Karpas-422 (cell line): ENCODE results near the gene ENTPD5. TPM values are rescaled to one million over a fixed set of nuclear protein-coding genes. Genes with fewer than 3 reads are reported as not detected.
"Not testable (repeated sequence)": the region's sequence is repeated elsewhere in the genome, so short reads cannot be mapped to it uniquely, and the experiment has no call there.

ENCODE experiments used
- DNase-seq: peaks from one replicate; pipeline ENCODE4 v3.0.0-alpha.2; 2015
- H2AFZ ChIP-seq: fragments of 200-600 bp; sonication (generic); 2 replicates; pipeline ENCODE4 v1.6.1; 2014; ENCODE audit warnings: antibody characterized with exemption, low read length, mixed read lengths
- H3K27ac ChIP-seq: fragments of 200-600 bp; sonication (generic); 2 replicates; pipeline ENCODE4 v1.5.1; 2014; ENCODE audit warnings: mild to moderate bottlenecking, low read length, moderate library complexity
- H3K27me3 ChIP-seq: fragments of 200-600 bp; sonication (generic); 2 replicates; pipeline ENCODE4 v1.6.1; 2014; ENCODE audit warnings: low read length, mixed read lengths
- H3K36me3 ChIP-seq: fragments of 200-600 bp; sonication (generic); 2 replicates; pipeline ENCODE4 v1.6.1; 2014; ENCODE audit warnings: low read length, mixed read lengths; ENCODE audit not compliant: insufficient read depth
- H3K4me1 ChIP-seq: fragments of 200-600 bp; sonication (generic); 2 replicates; pipeline ENCODE4 v1.6.1; 2014; ENCODE audit warnings: mild to moderate bottlenecking, low read length, mixed read lengths
- H3K4me2 ChIP-seq: fragments of 200-600 bp; sonication (generic); 2 replicates; pipeline ENCODE4 v1.6.1; 2014; ENCODE audit warnings: low read length, low read depth, mild to moderate bottlenecking; ENCODE audit not compliant: poor library complexity, severe bottlenecking
- H3K4me3 ChIP-seq: fragments of 200-600 bp; sonication (generic); 2 replicates; pipeline ENCODE4 v1.5.1; 2014; ENCODE audit warnings: mild to moderate bottlenecking, antibody characterized with exemption, low read length, mixed read lengths
- H3K79me2 ChIP-seq: fragments of 200-600 bp; sonication (generic); 2 replicates; pipeline ENCODE4 v1.6.1; 2014; ENCODE audit warnings: mild to moderate bottlenecking, low read length, mixed read lengths
- H3K9ac ChIP-seq: fragments of 200-600 bp; sonication (generic); 2 replicates; pipeline ENCODE4 v1.6.0; 2014; ENCODE audit warnings: low read length
- H3K9me2 ChIP-seq: fragments of 200-600 bp; sonication (generic), shearing (Covaris generic); replicated peaks from 2 replicates; pipeline ENCODE4 v1.6.0; 2014; ENCODE audit warnings: mild to moderate bottlenecking, low read length, moderate library complexity; ENCODE audit not compliant: insufficient read depth
- H3K9me3 ChIP-seq: fragments of 300-700, 200-600 bp; sonication (generic); 2 replicates; pipeline ENCODE4 v1.6.1; 2014; ENCODE audit warnings: low read length, mixed read lengths
- H4K20me1 ChIP-seq: fragments of 200-600 bp; sonication (generic); 2 replicates; pipeline ENCODE4 v1.6.1; 2014; ENCODE audit warnings: mild to moderate bottlenecking, antibody characterized with exemption, low read length, low read depth; ENCODE audit not compliant: insufficient read depth
- total RNA-seq: library from RNA; depleted of rRNA; stranded (reverse); fragments of >200 nt; shearing (Covaris generic); gene quantifications from 2 replicates; pipeline ENCODE4 v1.2.3, GENCODE V29; 2014; ENCODE audit warnings: low replicate concordance

The ENTPD5 gene
- total RNA-seq, 1 experiment from 2014 or later, result 22.3 TPM

DNA sequence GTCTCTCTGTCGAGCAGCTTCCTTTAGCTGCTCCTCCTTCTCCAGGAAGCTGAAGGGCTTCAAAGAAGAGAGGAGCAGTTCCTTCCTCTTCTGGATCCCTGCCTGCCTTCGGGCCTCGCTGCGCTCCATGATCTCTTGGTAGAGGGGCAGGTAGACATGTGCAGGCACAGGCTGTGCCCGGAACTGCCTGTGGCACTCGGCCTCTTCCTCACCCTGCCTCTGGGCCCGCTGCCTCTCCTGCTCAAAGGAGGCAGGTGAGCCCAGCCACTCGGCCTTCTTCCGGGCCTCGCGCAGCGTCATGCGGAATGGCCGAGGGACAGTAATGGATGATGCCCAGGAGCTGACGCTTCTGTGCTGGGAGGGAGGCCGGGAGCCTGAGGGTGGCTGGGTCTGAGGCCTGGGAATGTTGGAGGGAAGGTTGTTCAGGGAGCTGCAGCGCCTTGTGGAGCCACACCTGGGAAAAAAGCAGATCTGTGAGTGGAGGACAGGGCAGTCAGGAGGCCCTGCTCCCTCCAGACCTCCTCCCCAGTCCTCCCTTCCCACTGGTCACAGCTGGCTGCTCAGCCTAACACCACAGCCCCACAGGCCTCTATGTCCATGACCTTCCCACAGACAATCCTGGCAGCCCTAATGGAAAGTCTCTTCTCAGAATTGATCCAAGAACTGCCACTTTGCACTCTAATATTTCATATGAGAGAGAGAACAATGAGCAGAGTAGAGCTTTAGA, 74.5 kb downstream of the ENTPD5 start:
- no peaks in the 10 kb centered on the region; the same call in 1 of the 2 replicates for H3K79me2 ChIP-seq
- no peak overlapping the region for H3K4me2 ChIP-seq
- peaks cover 5% of the 10 kb centered on the region; the same call in 1 of the 2 replicates for H3K4me1 ChIP-seq
- H3K9me3 ChIP-seq, result no peaks in the 10 kb centered on the region
- no peak overlapping the region for H2AFZ ChIP-seq
- DNase-seq, result no peak
- no peaks in the 10 kb centered on the region for H3K27me3 ChIP-seq
- no peaks in the 10 kb centered on the region for H3K36me3 ChIP-seq
- H3K4me3 ChIP-seq, result no peak overlapping the region
- H3K9ac ChIP-seq, result no peak overlapping the region
- H3K9me2 ChIP-seq, result no peaks in the 10 kb centered on the region
- H4K20me1 ChIP-seq, result no peaks in the 10 kb centered on the region
- no peak overlapping the region for H3K27ac ChIP-seq

DNA sequence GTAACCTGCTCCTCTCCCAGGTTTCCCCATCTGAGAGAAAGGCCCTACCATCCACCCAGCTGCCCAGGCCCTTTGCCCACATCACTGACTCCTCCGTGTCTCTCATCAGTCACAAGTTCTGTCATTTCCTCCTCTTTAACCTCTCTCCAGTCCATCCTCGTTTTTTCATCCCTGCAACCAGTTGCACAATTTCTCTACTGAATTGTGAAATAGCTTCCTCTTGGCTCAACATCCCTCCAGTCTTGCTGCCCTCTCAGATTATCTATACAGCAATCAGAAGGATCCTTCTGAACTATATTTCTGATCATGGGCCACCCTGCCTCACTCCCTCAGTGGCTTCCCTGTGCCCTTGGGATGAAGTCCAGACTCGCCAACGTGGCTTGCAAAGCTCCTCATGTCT, 76.0 kb downstream of the ENTPD5 start:
- H3K9me2 ChIP-seq, result no peaks in the 10 kb centered on the region
- no peak overlapping the region for H3K27ac ChIP-seq
- H3K4me2 ChIP-seq, result no peak overlapping the region
- DNase-seq, result no peak
- no peak overlapping the region for H3K4me3 ChIP-seq
- no peaks in the 10 kb centered on the region for H3K79me2 ChIP-seq
- H3K9me3 ChIP-seq, result no peaks in the 10 kb centered on the region
- H3K36me3 ChIP-seq, result no peaks in the 10 kb centered on the region
- H3K4me1 ChIP-seq, result no peaks in the 10 kb centered on the region
- H3K27me3 ChIP-seq, result no peaks in the 10 kb centered on the region
- H2AFZ ChIP-seq, result no peak overlapping the region
- H3K9ac ChIP-seq, result no peak overlapping the region
- H4K20me1 ChIP-seq, result no peaks in the 10 kb centered on the region

DNA sequence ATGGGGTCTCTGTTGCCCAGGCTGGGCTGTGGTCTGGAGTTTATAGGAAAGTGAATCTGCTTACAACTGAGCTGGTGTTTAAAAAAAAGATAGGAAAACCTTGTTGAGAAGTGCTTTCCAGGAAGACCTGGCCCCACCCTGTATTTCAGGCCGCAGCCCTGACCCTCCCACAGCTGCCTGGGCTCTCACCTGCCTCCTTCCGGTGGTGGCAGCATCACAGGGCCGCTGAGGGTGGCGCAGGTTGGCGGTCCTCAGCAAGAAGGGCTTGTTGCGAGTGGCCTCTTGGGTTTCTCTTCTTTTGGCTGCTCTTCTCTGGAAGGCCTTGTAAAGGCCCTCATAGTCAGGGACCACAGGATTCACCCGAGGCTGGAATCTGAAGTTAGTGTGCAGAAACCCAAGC, 76.9 kb downstream of the ENTPD5 start:
- Histone ChIP-seq H3K79me2 (no peaks in the 10 kb centered on the region), H3K4me3 (no peak overlapping the region), H2AFZ (no peak overlapping the region), H3K9me2 (no peaks in the 10 kb centered on the region), H3K4me2 (no peak overlapping the region), H3K36me3 (no peaks in the 10 kb centered on the region), H3K9me3 (no peaks in the 10 kb centered on the region), H3K27me3 (no peaks in the 10 kb centered on the region), H4K20me1 (no peaks in the 10 kb centered on the region), H3K4me1 (no peaks in the 10 kb centered on the region), H3K9ac (no peak overlapping the region), H3K27ac (no peak overlapping the region)
- DNase-seq, result no peak

- no peaks in the 10 kb centered on the region for H3K9me3 ChIP-seq
- no peak overlapping the region for H3K9ac ChIP-seq
- no peak overlapping the region for H2AFZ ChIP-seq
- H3K27ac ChIP-seq, result no peak overlapping the region
- H3K27me3 ChIP-seq, result no peaks in the 10 kb centered on the region
- 0 out of 2 replicates have a peak, but pooled peaks cover 6% of the 10 kb centered on the region for H3K79me2 ChIP-seq
- DNase-seq, result no peak
- H3K4me2 ChIP-seq, result no peak overlapping the region
- H4K20me1 ChIP-seq, result no peaks in the 10 kb centered on the region
- peaks cover 2% of the 10 kb centered on the region; the same call in 1 of the 2 replicates for H3K4me1 ChIP-seq
- no peaks in the 10 kb centered on the region for H3K9me2 ChIP-seq
- no peak overlapping the region for H3K4me3 ChIP-seq
- H3K36me3 ChIP-seq, result peaks cover 17% of the 10 kb centered on the region; the same call in 1 of the 2 replicates
Measured at GRCh38 chr14:73937012-73937411, 82.1 kb downstream of the ENTPD5 start.

GRCh38 chr14:73936548-73936947, 82.5 kb downstream of the ENTPD5 start:
- Histone ChIP-seq H3K27ac (no peak overlapping the region), H3K27me3 (no peaks in the 10 kb centered on the region), H2AFZ (no peak overlapping the region), H3K9me2 (no peaks in the 10 kb centered on the region), H3K9me3 (no peaks in the 10 kb centered on the region), H3K4me1 (peaks cover 2% of the 10 kb centered on the region; the same call in 1 of the 2 replicates), H3K4me3 (no peak overlapping the region), H4K20me1 (no peaks in the 10 kb centered on the region), H3K79me2 (peaks cover 6% of the 10 kb centered on the region; the same call in 1 of the 2 replicates), H3K4me2 (no peak overlapping the region), H3K36me3 (peaks cover 22% of the 10 kb centered on the region; the same call in 1 of the 2 replicates), H3K9ac (no peak overlapping the region)
- DNase-seq, result no peak

DNA sequence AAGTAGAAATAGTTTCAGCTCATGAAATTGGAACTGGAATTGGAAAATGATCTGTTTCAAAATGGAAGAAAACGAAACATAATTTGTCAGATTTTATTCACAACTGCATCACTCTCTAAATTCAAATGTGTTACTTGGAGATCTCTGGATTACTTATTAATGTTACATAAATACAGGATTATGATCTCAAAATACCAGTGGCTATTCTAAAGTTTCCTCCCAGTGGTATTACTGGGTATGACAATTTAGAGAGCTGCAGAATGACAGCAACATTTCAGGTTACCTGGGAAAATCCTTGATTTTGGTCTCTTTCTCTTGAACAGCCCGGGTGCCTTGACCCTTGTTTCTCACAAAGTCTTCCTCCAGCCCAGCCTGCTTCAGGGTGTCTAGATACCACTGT, 83.4 kb downstream of the ENTPD5 start:
- DNase-seq, result peak; percentile 69
- peaks cover 30% of the 10 kb centered on the region; the same call in 1 of the 2 replicates for H3K36me3 ChIP-seq
- no peak overlapping the region for H3K27ac ChIP-seq

GRCh38 chr14:73924337-73924736, 94.8 kb downstream of the ENTPD5 start:
- Histone ChIP-seq H3K27ac (no peak overlapping the region), H4K20me1 (peaks cover 13% of the 10 kb centered on the region; the same call in 1 of the 2 replicates), H3K4me3 (no peak overlapping the region), H3K36me3 (peaks cover 72% of the 10 kb centered on the region), H3K9ac (no peak overlapping the region), H2AFZ (no peak overlapping the region), H3K9me2 (no peaks in the 10 kb centered on the region), H3K4me1 (no peaks in the 10 kb centered on the region), H3K4me2 (no peak overlapping the region), H3K27me3 (no peaks in the 10 kb centered on the region), H3K9me3 (no peaks in the 10 kb centered on the region), H3K79me2 (peaks cover 25% of the 10 kb centered on the region)
- DNase-seq, result no peak

More for the DNA sequence above, 83.4 kb downstream of the ENTPD5 start:
- Histone ChIP-seq H3K27me3 (no peaks in the 10 kb centered on the region), H3K4me2 (no peak overlapping the region), H3K9ac (no peak overlapping the region), H3K9me2 (no peaks in the 10 kb centered on the region), H3K9me3 (no peaks in the 10 kb centered on the region), H3K79me2 (peaks cover 6% of the 10 kb centered on the region; the same call in 1 of the 2 replicates), H2AFZ (no peak overlapping the region), H3K4me1 (peaks cover 2% of the 10 kb centered on the region; the same call in 1 of the 2 replicates), H4K20me1 (no peaks in the 10 kb centered on the region), H3K4me3 (no peak overlapping the region)

GRCh38 chr14:73919457-73919856, 99.6 kb downstream of the ENTPD5 start:
- Histone ChIP-seq H3K36me3 (peaks cover 66% of the 10 kb centered on the region), H4K20me1 (peaks cover 13% of the 10 kb centered on the region; the same call in 1 of the 2 replicates), H3K79me2 (peaks cover 46% of the 10 kb centered on the region)
- H3K9me2 ChIP-seq, H3K4me1 ChIP-seq, H3K9me3 ChIP-seq, H3K27ac ChIP-seq, H2AFZ ChIP-seq, H3K4me3 ChIP-seq, H3K4me2 ChIP-seq, H3K9ac ChIP-seq, H3K27me3 ChIP-seq, DNase-seq: not testable (repeated sequence)
